ENCODE results near the gene C1orf159. TPM values are rescaled to one million over a fixed set of nuclear protein-coding genes. Genes with fewer than 3 reads are reported as not detected.

Gene C1orf159
- total and polyA plus RNA-seq, 10 of the 15 experiments (the other 5 are each of a cell fraction or from before 2014, with no cell fraction given) = 0.11 to 23.4 (median 8.0) TPM

- no peak for TF ChIP-seq ZNF207 (IDR thresholded peaks at IDR 0.05; ENCODE audit: borderline replicate concordance)
- no peak for TF ChIP-seq POU2F2 (IDR thresholded peaks at IDR 0.05; ENCODE audit: borderline replicate concordance, low read depth, low read length)
- TF ChIP-seq BCL11A (IDR thresholded peaks at IDR 0.05; ENCODE audit: low read depth, low read length) = no peak
- no peak for TF ChIP-seq IRF4 (IDR thresholded peaks at IDR 0.05; ENCODE audit: low read depth, low read length)
- TF ChIP-seq RCOR1 (conservative IDR thresholded peaks at IDR 0.05; ENCODE audit: low read depth, low read length) = no peak
- TF ChIP-seq BHLHE40 (IDR thresholded peaks at IDR 0.05; ENCODE audit: borderline replicate concordance in 1 of 2, low read depth in 2 of 2, low read length in 1 of 2) = no peak
- no peak for TF ChIP-seq PAX5 (IDR thresholded peaks at IDR 0.05; ENCODE audit: borderline replicate concordance, low read depth, low read length)
- no peak for TF ChIP-seq EGR1 (IDR thresholded peaks at IDR 0.05; ENCODE audit: borderline replicate concordance in 1 of 2, low read depth in 2 of 2, low read length in 2 of 2)
- TF ChIP-seq MTA3 (IDR thresholded peaks at IDR 0.05; ENCODE audit: borderline replicate concordance, low read length) = no peak
- TF ChIP-seq TCF3 (IDR thresholded peaks at IDR 0.05; ENCODE audit: borderline replicate concordance, insufficient read depth, low read depth, low read length) = no peak
- no peak for TF ChIP-seq PML (IDR thresholded peaks at IDR 0.05; ENCODE audit: low read length)
- no peak for TF ChIP-seq MEF2B (IDR thresholded peaks at IDR 0.05; ENCODE audit: partially characterized antibody, poor library complexity, severe bottlenecking)
- no peak for TF ChIP-seq MAX (IDR thresholded peaks at IDR 0.05; ENCODE audit: low read depth, low read length)
- no peak for TF ChIP-seq JUNB (IDR thresholded peaks at IDR 0.05)
- TF ChIP-seq RELB (IDR thresholded peaks at IDR 0.05; ENCODE audit: low read depth) = no peak
- no peak for TF ChIP-seq ETV6 (conservative IDR thresholded peaks at IDR 0.05 in 1 of 2, IDR thresholded peaks at IDR 0.05 in 1 of 2; ENCODE audit: borderline replicate concordance in 1 of 2, low read depth in 1 of 2)
- no peak for TF ChIP-seq PAX8 (IDR thresholded peaks at IDR 0.05)
- no peak for TF ChIP-seq CREM (IDR thresholded peaks at IDR 0.05; ENCODE audit: low read depth)
- TF ChIP-seq JUND (IDR thresholded peaks at IDR 0.05; ENCODE audit: low read depth, low read length) = no peak
- CTCF ChIA-PET = no interaction called here
- in situ Hi-C loops (cut with MboI) = no loop called here
- no peaks in the 10 kb centered on the region for H4K20me1 ChIP-seq (ENCODE audit: control insufficient read depth, insufficient read depth)
- no TSS peak for BruUV-seq (replicated peaks)
- ATAC-seq (no peak), DNase-seq (ENCODE audit: low read depth, low spot score) (no peak), FAIRE-seq (no peak)
- POLR2A ChIA-PET = no interaction called here
- H3K4me3 ChIP-seq = no peak overlapping the region
- H3K9me3 ChIP-seq (replicated peaks; ENCODE audit: control insufficient read depth, insufficient read depth, low read length) = no peaks in the 10 kb centered on the region
- SMC1A ChIA-PET (ENCODE audit: uncharacterized antibody, unreplicated experiment) = no interaction called here
- intact Hi-C loops (cut with micrococcal nuclease; ENCODE audit: unreplicated experiment) = no loop called here
- H3K27me3 ChIP-seq (replicated peaks in 1 of 2; ENCODE audit: control insufficient read depth in 2 of 2, insufficient read depth in 2 of 2, low read length in 1 of 2) = no peaks in the 10 kb centered on the region
- H3K27ac ChIP-seq (ENCODE audit: control insufficient read depth, insufficient read depth) = no peak overlapping the region
- H3K36me3 ChIP-seq (ENCODE audit: control insufficient read depth in 2 of 2, insufficient read depth in 2 of 2, low read length in 1 of 2) = no peaks in the 10 kb centered on the region
- RAD21 ChIA-PET (ENCODE audit: unreplicated experiment) = no interaction called here
- no peak overlapping the region for H2AFZ ChIP-seq (ENCODE audit: control insufficient read depth, low read depth, low read length)
- no peaks in the 10 kb centered on the region for H3K79me2 ChIP-seq (ENCODE audit: control insufficient read depth, insufficient read depth, low read length)
- H3K9ac ChIP-seq (ENCODE audit: control insufficient read depth, insufficient read depth, low read length) = no peak overlapping the region
- peaks cover 10% of the 10 kb centered on the region for H3K4me1 ChIP-seq (ENCODE audit: control insufficient read depth, insufficient read depth, low read length)
- WGBS (ENCODE audit: insufficient coverage, insufficient replicate concordance, low lambda C conversion rate, missing lambda C conversion rate) = 84% methylated on average over 43 of the region's 43 CpGs
- no peak overlapping the region for H3K4me2 ChIP-seq (ENCODE audit: control insufficient read depth, insufficient read depth)
These were observed 32.2 kb downstream of the C1orf159 start for GRCh38 chr1:1083416-1084371.

Measured in GM12878 (cell line).